Esophagus muscularis mucosa (tissue), 3 donors: ENCODE data around the gene PLP1.

Source experiments
- CTCF ChIP-seq, 3 experiments: fragments of 200-600 bp in 2 of 3; fragments of 450-650 bp in 1 of 3; sonication (generic) in 2 of 3; IDR thresholded peaks; one replicate each; pipeline ENCODE4 v1.5.1; 2017 to 2019; ENCODE audit warnings: antibody characterized with exemption in 3 of 3, mild to moderate bottlenecking in 2 of 3, moderate library complexity in 1 of 3
- POLR2AphosphoS5 ChIP-seq, 2 donors: sonication (generic); formaldehyde crosslinking; IDR thresholded peaks; one replicate each; pipeline ENCODE4 v1.6.1; 2017; ENCODE audit warnings: antibody characterized with exemption in 2 of 2

GRCh38 chrX:103783196-103783595 lies 6.6 kb downstream of the PLP1 start:
- TF ChIP-seq CTCF (IDR thresholded peaks at IDR 0.05) (no peak), POLR2AphosphoS5 (IDR thresholded peaks at IDR 0.05) (no peak)
